ENCODE measurements around the gene HBQ1.
"Not testable (repeated sequence)": the region's sequence is repeated elsewhere in the genome, so short reads cannot be mapped to it uniquely, and the experiment has no call there.

Gene HBQ1

DNA sequence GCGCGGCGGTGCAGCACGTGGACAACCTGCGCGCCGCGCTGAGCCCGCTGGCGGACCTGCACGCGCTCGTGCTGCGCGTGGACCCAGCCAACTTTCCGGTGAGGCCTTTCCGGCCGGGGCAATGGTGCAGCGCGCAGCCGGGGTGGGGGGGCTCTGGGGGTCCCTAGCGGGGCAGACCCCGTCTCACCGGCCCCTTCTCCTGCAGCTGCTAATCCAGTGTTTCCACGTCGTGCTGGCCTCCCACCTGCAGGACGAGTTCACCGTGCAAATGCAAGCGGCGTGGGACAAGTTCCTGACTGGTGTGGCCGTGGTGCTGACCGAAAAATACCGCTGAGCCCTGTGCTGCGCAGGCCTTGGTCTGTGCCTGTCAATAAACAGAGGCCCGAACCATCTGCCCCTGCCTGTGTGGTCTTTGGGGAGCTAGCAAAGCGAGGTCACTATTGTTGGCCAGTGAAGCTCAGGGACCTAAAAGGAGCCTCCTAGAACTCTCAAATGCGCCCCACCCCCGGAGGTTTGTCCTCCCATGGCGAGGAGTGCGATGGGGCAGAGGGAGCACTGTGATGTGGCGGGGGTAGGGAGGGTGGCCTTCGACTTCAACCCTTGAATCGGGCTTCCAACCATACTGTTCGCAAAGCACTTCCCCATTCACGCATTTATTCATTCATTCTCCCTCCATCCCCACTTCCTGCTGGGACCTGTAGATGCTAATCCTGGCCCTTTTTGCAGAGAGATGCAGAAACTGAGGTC lies 13.7 kb upstream of the HBQ1 start:
- Mint-ChIP-seq H3K27me3 (peaks cover 50% of the 10 kb centered on the region), H3K9me3 (no peaks in the 10 kb centered on the region), H3K27ac (no peak overlapping the region), H3K4me1 (ENCODE audit: low read depth) (peaks cover 16% of the 10 kb centered on the region), H3K36me3 (ENCODE audit: low read depth) (no peaks in the 10 kb centered on the region), H3K4me3 (peak overlapping the region; percentile 30)

DNA sequence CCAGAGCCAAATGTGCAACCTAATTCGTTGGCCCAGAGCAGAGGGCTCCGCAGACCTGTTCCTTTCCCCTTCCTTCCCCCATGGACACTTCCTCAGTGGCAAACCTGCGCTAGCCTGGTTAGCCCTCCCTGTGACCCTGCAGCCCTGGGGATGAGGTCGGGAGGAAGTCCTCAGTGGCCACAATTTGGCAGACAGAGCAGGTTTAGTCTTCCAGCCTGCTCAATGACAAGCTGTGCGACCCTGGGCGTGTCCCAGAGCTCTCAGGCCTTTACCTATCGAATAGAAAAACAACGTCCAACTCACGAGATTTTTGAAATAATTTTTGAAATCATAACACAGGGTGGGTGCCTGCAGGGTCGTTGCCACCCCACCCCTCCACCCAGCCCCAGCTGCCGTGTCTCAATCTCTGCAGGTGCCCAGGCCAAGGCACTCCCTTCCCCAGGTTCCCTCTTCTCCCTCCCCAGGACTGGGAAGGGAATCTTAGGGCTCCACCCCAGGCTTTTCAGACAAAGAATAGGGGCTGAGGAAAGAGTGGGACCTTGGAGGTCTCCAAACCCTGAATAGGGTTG lies 13.1 kb upstream of the HBQ1 start:
- H3K27ac Mint-ChIP-seq: no peak overlapping the region
- H3K4me3 Mint-ChIP-seq: no peak overlapping the region
- peaks cover 16% of the 10 kb centered on the region for H3K4me1 Mint-ChIP-seq (ENCODE audit: low read depth)
- no peaks in the 10 kb centered on the region for H3K36me3 Mint-ChIP-seq (ENCODE audit: low read depth)
- H3K27me3 Mint-ChIP-seq: peaks cover 55% of the 10 kb centered on the region
- H3K9me3 Mint-ChIP-seq: no peaks in the 10 kb centered on the region

DNA sequence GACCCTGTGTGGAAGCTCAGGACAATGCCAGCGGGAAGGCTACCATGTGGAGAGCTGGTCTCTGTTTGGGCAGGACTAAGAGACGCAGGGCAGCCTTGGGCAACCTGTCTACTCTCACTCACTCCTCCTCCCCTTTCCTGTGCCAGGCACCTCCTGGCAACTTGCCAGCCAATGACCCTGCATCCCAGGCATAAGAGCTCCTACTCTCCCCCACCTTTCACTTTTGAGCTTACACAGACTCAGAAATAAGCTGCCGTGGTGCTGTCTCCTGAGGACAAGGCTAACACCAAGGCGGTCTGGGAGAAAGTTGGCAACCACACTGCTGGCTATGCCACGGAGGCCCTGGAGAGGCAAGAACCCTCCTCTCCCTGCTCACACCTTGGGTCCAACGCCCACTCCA lies 11.8 kb upstream of the HBQ1 start:
- Mint-ChIP-seq H3K9me3 (no peaks in the 10 kb centered on the region), H3K36me3 (ENCODE audit: low read depth) (no peaks in the 10 kb centered on the region)

DNA sequence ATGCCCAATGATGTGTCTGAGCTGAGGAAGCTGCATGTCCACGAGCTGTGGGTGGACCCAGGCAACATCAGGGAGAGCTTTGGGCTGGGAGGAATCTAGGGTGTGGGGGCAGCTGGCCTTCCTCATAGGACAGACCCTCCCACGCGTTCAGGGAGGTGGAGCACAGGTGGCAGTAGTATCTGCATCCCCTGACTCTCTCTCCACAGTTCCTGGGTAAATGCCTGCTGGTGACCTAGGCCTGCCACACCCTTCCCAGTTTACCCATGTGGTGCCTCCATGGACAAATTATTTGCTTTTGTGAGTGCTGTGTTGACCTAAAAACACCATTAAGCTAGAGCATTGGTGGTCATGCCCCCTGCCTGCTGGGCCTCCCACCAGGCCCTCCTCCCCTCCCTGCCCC lies 11.2 kb upstream of the HBQ1 start:
- Mint-ChIP-seq H3K4me1 (ENCODE audit: low read depth) (peaks cover 19% of the 10 kb centered on the region), H3K27me3 (peaks cover 59% of the 10 kb centered on the region), H3K36me3 (ENCODE audit: low read depth) (no peaks in the 10 kb centered on the region), H3K9me3 (no peaks in the 10 kb centered on the region), H3K27ac (no peak overlapping the region), H3K4me3 (no peak overlapping the region)

More for the DNA sequence above, 11.8 kb upstream of the HBQ1 start:
- Mint-ChIP-seq H3K4me3 (no peak overlapping the region), H3K27ac (no peak overlapping the region), H3K4me1 (ENCODE audit: low read depth) (peaks cover 17% of the 10 kb centered on the region), H3K27me3 (peaks cover 53% of the 10 kb centered on the region)

DNA sequence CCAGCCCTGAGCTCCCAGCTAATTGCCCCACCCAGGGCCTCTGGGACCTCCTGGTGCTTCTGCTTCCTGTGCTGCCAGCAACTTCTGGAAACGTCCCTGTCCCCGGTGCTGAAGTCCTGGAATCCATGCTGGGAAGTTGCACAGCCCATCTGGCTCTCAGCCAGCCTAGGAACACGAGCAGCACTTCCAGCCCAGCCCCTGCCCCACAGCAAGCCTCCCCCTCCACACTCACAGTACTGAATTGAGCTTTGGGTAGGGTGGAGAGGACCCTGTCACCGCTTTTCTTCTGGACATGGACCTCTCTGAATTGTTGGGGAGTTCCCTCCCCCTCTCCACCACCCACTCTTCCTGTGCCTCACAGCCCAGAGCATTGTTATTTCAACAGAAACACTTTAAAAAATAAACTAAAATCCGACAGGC lies 10.2 kb upstream of the HBQ1 start:
- not testable (repeated sequence) for H3K36me3 Mint-ChIP-seq (ENCODE audit: low read depth); H3K9me3 Mint-ChIP-seq; H3K4me3 Mint-ChIP-seq; H3K27ac Mint-ChIP-seq
- H3K27me3 Mint-ChIP-seq: peaks cover 68% of the 10 kb centered on the region
- peaks cover 22% of the 10 kb centered on the region for H3K4me1 Mint-ChIP-seq (ENCODE audit: low read depth)

DNA sequence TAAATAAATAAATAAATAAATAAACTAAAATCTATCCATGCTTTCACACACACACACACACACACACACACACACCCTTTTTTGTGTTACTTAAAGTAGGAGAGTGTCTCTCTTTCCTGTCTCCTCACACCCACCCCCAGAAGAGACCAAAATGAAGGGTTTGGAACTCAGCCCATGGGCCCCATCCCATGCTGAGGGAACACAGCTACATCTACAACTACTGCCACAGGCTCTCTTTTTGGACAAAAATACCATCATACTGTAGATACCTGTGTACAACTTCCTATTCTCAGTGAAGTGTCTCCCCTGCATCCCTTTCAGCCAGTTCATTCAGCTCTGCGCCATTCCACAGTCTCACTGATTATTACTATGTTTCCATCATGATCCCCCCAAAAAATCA lies 9.5 kb upstream of the HBQ1 start:
- no peaks in the 10 kb centered on the region for H3K9me3 Mint-ChIP-seq
- H3K27ac Mint-ChIP-seq: no peak overlapping the region
- H3K27me3 Mint-ChIP-seq: peaks cover 68% of the 10 kb centered on the region
- no peak overlapping the region for H3K4me3 Mint-ChIP-seq
- H3K36me3 Mint-ChIP-seq (ENCODE audit: low read depth): no peaks in the 10 kb centered on the region
- H3K4me1 Mint-ChIP-seq (ENCODE audit: low read depth): peaks cover 22% of the 10 kb centered on the region

DNA sequence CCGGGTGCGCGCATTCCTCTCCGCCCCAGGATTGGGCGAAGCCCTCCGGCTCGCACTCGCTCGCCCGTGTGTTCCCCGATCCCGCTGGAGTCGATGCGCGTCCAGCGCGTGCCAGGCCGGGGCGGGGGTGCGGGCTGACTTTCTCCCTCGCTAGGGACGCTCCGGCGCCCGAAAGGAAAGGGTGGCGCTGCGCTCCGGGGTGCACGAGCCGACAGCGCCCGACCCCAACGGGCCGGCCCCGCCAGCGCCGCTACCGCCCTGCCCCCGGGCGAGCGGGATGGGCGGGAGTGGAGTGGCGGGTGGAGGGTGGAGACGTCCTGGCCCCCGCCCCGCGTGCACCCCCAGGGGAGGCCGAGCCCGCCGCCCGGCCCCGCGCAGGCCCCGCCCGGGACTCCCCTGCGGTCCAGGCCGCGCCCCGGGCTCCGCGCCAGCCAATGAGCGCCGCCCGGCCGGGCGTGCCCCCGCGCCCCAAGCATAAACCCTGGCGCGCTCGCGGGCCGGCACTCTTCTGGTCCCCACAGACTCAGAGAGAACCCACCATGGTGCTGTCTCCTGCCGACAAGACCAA lies 7.8 kb upstream of the HBQ1 start, which contains the start of gene HBA2:
Gene HBA2, plus strand, starts transcription at position 503 of the 568 bp plus-strand sequence. Its CDS starts 37 bp downstream, at position 540.
- not testable (repeated sequence) for H3K27ac Mint-ChIP-seq; H3K4me3 Mint-ChIP-seq; H3K9me3 Mint-ChIP-seq; H3K36me3 Mint-ChIP-seq (ENCODE audit: low read depth)
- Mint-ChIP-seq H3K4me1 (ENCODE audit: low read depth) (peaks cover 12% of the 10 kb centered on the region), H3K27me3 (peaks cover 59% of the 10 kb centered on the region)

DNA sequence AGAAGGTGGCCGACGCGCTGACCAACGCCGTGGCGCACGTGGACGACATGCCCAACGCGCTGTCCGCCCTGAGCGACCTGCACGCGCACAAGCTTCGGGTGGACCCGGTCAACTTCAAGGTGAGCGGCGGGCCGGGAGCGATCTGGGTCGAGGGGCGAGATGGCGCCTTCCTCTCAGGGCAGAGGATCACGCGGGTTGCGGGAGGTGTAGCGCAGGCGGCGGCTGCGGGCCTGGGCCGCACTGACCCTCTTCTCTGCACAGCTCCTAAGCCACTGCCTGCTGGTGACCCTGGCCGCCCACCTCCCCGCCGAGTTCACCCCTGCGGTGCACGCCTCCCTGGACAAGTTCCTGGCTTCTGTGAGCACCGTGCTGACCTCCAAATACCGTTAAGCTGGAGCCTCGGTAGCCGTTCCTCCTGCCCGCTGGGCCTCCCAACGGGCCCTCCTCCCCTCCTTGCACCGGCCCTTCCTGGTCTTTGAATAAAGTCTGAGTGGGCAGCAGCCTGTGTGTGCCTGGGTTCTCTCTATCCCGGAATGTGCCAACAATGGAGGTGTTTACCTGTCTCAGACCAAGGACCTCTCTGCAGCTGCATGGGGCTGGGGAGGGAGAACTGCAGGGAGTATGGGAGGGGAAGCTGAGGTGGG lies 6.9 kb upstream of the HBQ1 start:
- not testable (repeated sequence) for H3K27ac Mint-ChIP-seq

DNA sequence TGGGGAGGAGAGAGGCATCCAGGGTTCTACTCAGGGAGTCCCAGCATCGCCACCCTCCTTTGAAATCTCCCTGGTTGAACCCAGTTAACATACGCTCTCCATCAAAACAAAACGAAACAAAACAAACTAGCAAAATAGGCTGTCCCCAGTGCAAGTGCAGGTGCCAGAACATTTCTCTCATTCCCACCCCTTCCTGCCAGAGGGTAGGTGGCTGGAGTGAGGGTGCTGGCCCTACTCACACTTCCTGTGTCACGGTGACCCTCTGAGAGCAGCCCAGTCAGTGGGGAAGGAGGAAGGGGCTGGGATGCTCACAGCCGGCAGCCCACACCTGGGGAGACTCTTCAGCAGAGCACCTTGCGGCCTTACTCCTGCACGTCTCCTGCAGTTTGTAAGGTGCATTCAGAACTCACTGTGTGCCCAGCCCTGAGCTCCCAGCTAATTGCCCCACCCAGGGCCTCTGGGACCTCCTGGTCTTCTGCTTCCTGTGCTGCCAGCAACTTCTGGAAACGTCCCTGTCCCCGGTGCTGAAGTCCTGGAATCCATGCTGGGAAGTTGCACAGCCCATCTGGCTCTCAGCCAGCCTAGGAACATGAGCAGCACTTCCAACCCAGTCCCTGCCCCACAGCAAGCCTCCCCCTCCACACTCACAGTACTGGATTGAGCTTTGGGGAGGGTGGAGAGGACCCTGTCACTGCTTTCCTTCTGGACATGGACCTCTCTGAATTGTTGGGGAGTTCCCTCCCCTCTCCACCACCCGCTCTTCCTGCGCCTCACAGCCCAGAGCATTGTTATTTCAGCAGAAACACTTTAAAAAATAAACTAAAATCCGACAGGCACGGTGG lies 6.1 kb upstream of the HBQ1 start:
- not testable (repeated sequence) for H3K9me3 Mint-ChIP-seq; H3K4me3 Mint-ChIP-seq; H3K27ac Mint-ChIP-seq; H3K36me3 Mint-ChIP-seq (ENCODE audit: low read depth)
- Mint-ChIP-seq H3K27me3 (peaks cover 60% of the 10 kb centered on the region), H3K4me1 (ENCODE audit: low read depth) (peaks cover 17% of the 10 kb centered on the region)

More for the DNA sequence above, 6.9 kb upstream of the HBQ1 start:
- not testable (repeated sequence) for H3K36me3 Mint-ChIP-seq (ENCODE audit: low read depth); H3K9me3 Mint-ChIP-seq; H3K4me3 Mint-ChIP-seq
- Mint-ChIP-seq H3K27me3 (peaks cover 61% of the 10 kb centered on the region), H3K4me1 (ENCODE audit: low read depth) (peaks cover 17% of the 10 kb centered on the region)

DNA sequence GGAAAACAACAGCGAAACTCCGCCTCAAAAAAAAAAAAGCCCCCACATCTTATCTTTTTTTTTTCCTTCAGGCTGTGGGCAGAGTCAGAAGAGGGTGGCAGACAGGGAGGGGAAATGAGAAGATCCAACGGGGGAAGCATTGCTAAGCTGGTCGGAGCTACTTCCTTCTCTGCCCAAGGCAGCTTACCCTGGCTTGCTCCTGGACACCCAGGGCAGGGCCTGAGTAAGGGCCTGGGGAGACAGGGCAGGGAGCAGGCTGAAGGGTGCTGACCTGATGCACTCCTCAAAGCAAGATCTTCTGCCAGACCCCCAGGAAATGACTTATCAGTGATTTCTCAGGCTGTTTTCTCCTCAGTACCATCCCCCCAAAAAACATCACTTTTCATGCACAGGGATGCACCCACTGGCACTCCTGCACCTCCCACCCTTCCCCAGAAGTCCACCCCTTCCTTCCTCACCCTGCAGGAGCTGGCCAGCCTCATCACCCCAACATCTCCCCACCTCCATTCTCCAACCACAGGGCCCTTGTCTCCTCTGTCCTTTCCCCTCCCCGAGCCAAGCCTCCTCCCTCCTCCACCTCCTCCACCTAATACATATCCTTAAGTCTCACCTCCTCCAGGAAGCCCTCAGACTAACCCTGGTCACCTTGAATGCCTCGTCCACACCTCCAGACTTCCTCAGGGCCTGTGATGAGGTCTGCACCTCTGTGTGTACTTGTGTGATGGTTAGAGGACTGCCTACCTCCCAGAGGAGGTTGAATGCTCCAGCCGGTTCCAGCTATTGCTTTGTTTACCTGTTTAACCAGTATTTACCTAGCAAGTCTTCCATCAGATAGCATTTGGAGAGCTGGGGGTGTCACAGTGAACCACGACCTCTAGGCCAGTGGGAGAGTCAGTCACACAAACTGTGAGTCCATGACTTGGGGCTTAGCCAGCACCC lies 5.0 kb upstream of the HBQ1 start:
- Mint-ChIP-seq H3K27me3 (peaks cover 62% of the 10 kb centered on the region), H3K36me3 (ENCODE audit: low read depth) (no peaks in the 10 kb centered on the region), H3K9me3 (no peaks in the 10 kb centered on the region), H3K27ac (no peak overlapping the region), H3K4me3 (no peak overlapping the region), H3K4me1 (ENCODE audit: low read depth) (peaks cover 21% of the 10 kb centered on the region)

DNA sequence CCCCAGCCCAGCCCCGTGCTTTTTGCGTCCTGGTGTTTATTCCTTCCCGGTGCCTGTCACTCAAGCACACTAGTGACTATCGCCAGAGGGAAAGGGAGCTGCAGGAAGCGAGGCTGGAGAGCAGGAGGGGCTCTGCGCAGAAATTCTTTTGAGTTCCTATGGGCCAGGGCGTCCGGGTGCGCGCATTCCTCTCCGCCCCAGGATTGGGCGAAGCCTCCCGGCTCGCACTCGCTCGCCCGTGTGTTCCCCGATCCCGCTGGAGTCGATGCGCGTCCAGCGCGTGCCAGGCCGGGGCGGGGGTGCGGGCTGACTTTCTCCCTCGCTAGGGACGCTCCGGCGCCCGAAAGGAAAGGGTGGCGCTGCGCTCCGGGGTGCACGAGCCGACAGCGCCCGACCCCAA lies 4.3 kb upstream of the HBQ1 start:
- H3K27ac Mint-ChIP-seq; H3K36me3 Mint-ChIP-seq (ENCODE audit: low read depth); H3K9me3 Mint-ChIP-seq: not testable (repeated sequence)
- H3K4me1 Mint-ChIP-seq (ENCODE audit: low read depth): peaks cover 21% of the 10 kb centered on the region
- peaks cover 56% of the 10 kb centered on the region for H3K27me3 Mint-ChIP-seq
- H3K4me3 Mint-ChIP-seq: peak overlapping the region; percentile 30

DNA sequence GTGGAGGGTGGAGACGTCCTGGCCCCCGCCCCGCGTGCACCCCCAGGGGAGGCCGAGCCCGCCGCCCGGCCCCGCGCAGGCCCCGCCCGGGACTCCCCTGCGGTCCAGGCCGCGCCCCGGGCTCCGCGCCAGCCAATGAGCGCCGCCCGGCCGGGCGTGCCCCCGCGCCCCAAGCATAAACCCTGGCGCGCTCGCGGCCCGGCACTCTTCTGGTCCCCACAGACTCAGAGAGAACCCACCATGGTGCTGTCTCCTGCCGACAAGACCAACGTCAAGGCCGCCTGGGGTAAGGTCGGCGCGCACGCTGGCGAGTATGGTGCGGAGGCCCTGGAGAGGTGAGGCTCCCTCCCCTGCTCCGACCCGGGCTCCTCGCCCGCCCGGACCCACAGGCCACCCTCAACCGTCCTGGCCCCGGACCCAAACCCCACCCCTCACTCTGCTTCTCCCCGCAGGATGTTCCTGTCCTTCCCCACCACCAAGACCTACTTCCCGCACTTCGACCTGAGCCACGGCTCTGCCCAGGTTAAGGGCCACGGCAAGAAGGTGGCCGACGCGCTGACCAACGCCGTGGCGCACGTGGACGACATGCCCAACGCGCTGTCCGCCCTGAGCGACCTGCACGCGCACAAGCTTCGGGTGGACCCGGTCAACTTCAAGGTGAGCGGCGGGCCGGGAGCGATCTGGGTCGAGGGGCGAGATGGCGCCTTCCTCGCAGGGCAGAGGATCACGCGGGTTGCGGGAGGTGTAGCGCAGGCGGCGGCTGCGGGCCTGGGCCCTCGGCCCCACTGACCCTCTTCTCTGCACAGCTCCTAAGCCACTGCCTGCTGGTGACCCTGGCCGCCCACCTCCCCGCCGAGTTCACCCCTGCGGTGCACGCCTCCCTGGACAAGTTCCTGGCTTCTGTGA lies 3.5 kb upstream of the HBQ1 start, which contains the start of gene HBA1:
Gene HBA1, plus strand, starts transcription at position 204 of the 906 bp plus-strand sequence. Its CDS starts 37 bp downstream, at position 241.
- H3K9me3 Mint-ChIP-seq; H3K27ac Mint-ChIP-seq; H3K36me3 Mint-ChIP-seq (ENCODE audit: low read depth): not testable (repeated sequence)
- Mint-ChIP-seq H3K27me3 (peaks cover 53% of the 10 kb centered on the region), H3K4me1 (ENCODE audit: low read depth) (peaks cover 23% of the 10 kb centered on the region), H3K4me3 (peak within 1 kb of the TSS; percentile 30)

DNA sequence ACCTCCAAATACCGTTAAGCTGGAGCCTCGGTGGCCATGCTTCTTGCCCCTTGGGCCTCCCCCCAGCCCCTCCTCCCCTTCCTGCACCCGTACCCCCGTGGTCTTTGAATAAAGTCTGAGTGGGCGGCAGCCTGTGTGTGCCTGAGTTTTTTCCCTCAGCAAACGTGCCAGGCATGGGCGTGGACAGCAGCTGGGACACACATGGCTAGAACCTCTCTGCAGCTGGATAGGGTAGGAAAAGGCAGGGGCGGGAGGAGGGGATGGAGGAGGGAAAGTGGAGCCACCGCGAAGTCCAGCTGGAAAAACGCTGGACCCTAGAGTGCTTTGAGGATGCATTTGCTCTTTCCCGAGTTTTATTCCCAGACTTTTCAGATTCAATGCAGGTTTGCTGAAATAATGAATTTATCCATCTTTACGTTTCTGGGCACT lies 2.9 kb upstream of the HBQ1 start:
- peaks cover 50% of the 10 kb centered on the region for H3K27me3 Mint-ChIP-seq
- peaks cover 24% of the 10 kb centered on the region for H3K4me1 Mint-ChIP-seq (ENCODE audit: low read depth)
- no peak overlapping the region for H3K27ac Mint-ChIP-seq

More for the DNA sequence above, 2.9 kb upstream of the HBQ1 start:
- Mint-ChIP-seq H3K36me3 (ENCODE audit: low read depth) (no peaks in the 10 kb centered on the region), H3K4me3 (no peak overlapping the region), H3K9me3 (no peaks in the 10 kb centered on the region)

All from stimulated activated naive CD8-positive, alpha-beta T cell treated with anti-CD3 and anti-CD28 coated beads, Interleukin-15, Interleukin-2, amounts not matched to agents 100 ng/mL and 50 ng/mL, for 24 hours (primary cell).